ENCODE data around the gene FBXW10B. TPM values are rescaled to one million over a fixed set of nuclear protein-coding genes. Genes with fewer than 3 reads are reported as not detected.

The FBXW10B gene
- total RNA-seq, 2 experiments from 2014 or later = not detected

DNA sequence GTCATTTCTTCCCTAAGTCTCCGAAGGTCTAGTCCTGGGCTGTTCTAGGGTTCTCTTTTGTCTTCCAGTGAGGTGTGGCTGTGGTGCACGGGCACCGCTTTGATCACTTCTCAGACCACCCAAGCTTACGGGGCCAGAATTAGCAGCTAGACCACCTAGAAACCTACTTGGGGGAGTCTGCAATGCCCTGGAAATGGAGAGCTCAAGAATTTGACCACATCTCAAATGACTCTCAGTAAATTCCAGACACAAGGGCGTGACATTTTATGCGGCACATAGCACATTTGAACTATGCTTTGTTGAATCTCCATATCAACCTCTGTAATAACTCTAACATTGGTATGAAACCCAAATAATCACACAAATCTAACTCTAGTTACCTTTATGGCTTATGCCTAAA is 39.7 kb upstream of the FBXW10B start:
- Histone ChIP-seq H3K4me3 (ENCODE audit: low read depth, low read length, poor library complexity, severe bottlenecking) (no peak overlapping the region), H3K27ac (ENCODE audit: low read depth, low read length, poor library complexity, severe bottlenecking) (no peak overlapping the region), H3K79me2 (ENCODE audit: insufficient read depth, low read depth, low read length) (no peaks in the 10 kb centered on the region), H3K9me3 (ENCODE audit: low read length) (no peaks in the 10 kb centered on the region), H4K20me1 (ENCODE audit: insufficient read depth, low read length) (no peaks in the 10 kb centered on the region), H3K9me2 (ENCODE audit: insufficient read depth, low read length) (no peaks in the 10 kb centered on the region), H2AFZ (ENCODE audit: low read length) (no peak overlapping the region), H3K36me3 (ENCODE audit: insufficient read depth, low read length) (0 out of 2 replicates have a peak, but pooled peaks cover 4% of the 10 kb centered on the region), H3K4me1 (ENCODE audit: insufficient read depth, low read length, poor library complexity, severe bottlenecking) (no peaks in the 10 kb centered on the region), H3K4me2 (ENCODE audit: low read length) (no peak overlapping the region)
- no TSS peak for BruUV-seq (replicated peaks)
- no peak for TF ChIP-seq EZH2phosphoT487 (IDR thresholded peaks at IDR 0.05; ENCODE audit: borderline replicate concordance, low read depth, low read length)
- TF ChIP-seq, protein P1, sequence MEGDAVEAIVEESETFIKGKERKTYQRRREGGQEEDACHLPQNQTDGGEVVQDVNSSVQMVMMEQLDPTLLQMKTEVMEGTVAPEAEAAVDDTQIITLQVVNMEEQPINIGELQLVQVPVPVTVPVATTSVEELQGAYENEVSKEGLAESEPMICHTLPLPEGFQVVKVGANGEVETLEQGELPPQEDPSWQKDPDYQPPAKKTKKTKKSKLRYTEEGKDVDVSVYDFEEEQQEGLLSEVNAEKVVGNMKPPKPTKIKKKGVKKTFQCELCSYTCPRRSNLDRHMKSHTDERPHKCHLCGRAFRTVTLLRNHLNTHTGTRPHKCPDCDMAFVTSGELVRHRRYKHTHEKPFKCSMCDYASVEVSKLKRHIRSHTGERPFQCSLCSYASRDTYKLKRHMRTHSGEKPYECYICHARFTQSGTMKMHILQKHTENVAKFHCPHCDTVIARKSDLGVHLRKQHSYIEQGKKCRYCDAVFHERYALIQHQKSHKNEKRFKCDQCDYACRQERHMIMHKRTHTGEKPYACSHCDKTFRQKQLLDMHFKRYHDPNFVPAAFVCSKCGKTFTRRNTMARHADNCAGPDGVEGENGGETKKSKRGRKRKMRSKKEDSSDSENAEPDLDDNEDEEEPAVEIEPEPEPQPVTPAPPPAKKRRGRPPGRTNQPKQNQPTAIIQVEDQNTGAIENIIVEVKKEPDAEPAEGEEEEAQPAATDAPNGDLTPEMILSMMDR (conservative IDR thresholded peaks at IDR 0.05; ENCODE audit: low read length) = no peak
- DNase-seq (ENCODE audit: low spot score) = no peak
- ChIA-PET POLR2A (no interaction called here), CTCF (ENCODE audit: unreplicated experiment) (no interaction called here)
- intact Hi-C loops (cut with micrococcal nuclease; ENCODE audit: unreplicated experiment) = no loop called here

DNA sequence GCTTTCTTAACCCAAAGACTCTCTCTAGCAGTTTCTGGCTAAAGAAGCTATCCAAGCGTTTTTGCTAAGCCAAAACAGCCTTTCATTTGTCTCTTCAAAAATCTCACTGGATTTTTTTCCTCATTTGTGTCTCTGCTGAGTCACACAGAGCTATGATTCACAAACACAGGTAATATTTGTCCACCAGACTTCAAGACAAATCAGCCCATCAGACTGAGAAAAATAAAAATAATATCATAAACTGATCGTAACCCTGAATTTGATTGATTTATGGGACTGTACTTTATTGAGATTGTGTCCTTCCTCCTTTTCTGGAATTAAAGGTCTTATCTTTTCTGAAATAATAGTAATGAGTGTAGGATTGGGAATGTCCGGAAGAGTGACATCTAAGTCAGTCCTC is 38.8 kb upstream of the FBXW10B start:
- no peaks in the 10 kb centered on the region for H3K36me3 ChIP-seq (ENCODE audit: insufficient read depth, low read length)
- no peak overlapping the region for H3K4me2 ChIP-seq (ENCODE audit: low read length)
- no peak for DNase-seq (ENCODE audit: low spot score)
- BruUV-seq (replicated peaks) = no TSS peak
- H3K9me3 ChIP-seq (ENCODE audit: low read length) = no peaks in the 10 kb centered on the region
- no peak overlapping the region for H2AFZ ChIP-seq (ENCODE audit: low read length)
- no peaks in the 10 kb centered on the region for H3K9me2 ChIP-seq (ENCODE audit: insufficient read depth, low read length)
- no peaks in the 10 kb centered on the region for H4K20me1 ChIP-seq (ENCODE audit: insufficient read depth, low read length)
- ChIA-PET CTCF (ENCODE audit: unreplicated experiment) (no interaction called here), POLR2A (no interaction called here)
- no peak overlapping the region for H3K4me3 ChIP-seq (ENCODE audit: low read depth, low read length, poor library complexity, severe bottlenecking)
- no peak for TF ChIP-seq EZH2phosphoT487 (IDR thresholded peaks at IDR 0.05; ENCODE audit: borderline replicate concordance, low read depth, low read length)
- TF ChIP-seq, protein P1 (conservative IDR thresholded peaks at IDR 0.05; ENCODE audit: low read length) = no peak
- no peaks in the 10 kb centered on the region for H3K79me2 ChIP-seq (ENCODE audit: insufficient read depth, low read depth, low read length)
- no peaks in the 10 kb centered on the region for H3K4me1 ChIP-seq (ENCODE audit: insufficient read depth, low read length, poor library complexity, severe bottlenecking)
- intact Hi-C loops (cut with micrococcal nuclease; ENCODE audit: unreplicated experiment) = no loop called here
- H3K27ac ChIP-seq (ENCODE audit: low read depth, low read length, poor library complexity, severe bottlenecking) = no peak overlapping the region

DNA sequence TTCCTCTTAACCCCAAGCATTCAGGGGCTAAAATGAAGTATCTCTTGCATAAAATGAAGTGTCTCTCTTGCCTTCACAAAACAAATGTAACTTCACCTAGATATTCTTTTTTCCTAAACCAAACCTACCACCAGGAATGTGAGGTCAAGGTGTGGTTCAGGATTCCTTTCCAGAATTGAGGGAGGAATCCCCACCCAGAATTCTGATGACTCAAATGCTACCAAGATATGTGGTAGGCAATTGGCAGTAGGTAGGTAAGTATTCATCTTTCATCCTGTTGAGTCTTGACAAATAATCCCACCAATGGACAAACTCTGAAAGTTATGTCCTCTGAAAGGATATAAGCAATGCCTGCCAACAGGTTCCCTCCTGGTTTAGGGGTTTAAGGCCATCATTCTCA is 38.4 kb upstream of the FBXW10B start:
- no peak overlapping the region for H3K4me2 ChIP-seq (ENCODE audit: low read length)
- intact Hi-C loops (cut with micrococcal nuclease; ENCODE audit: unreplicated experiment) = no loop called here
- DNase-seq (ENCODE audit: low spot score) = no peak
- no peak overlapping the region for H3K4me3 ChIP-seq (ENCODE audit: low read depth, low read length, poor library complexity, severe bottlenecking)
- H2AFZ ChIP-seq (ENCODE audit: low read length) = no peak overlapping the region
- no peaks in the 10 kb centered on the region for H4K20me1 ChIP-seq (ENCODE audit: insufficient read depth, low read length)
- H3K79me2 ChIP-seq (ENCODE audit: insufficient read depth, low read depth, low read length) = no peaks in the 10 kb centered on the region
- no peaks in the 10 kb centered on the region for H3K9me2 ChIP-seq (ENCODE audit: insufficient read depth, low read length)
- H3K27ac ChIP-seq (ENCODE audit: low read depth, low read length, poor library complexity, severe bottlenecking) = no peak overlapping the region
- CTCF ChIA-PET (ENCODE audit: unreplicated experiment) = no interaction called here
- TF ChIP-seq, protein P1 (conservative IDR thresholded peaks at IDR 0.05; ENCODE audit: low read length) = no peak
- no peak for TF ChIP-seq EZH2phosphoT487 (IDR thresholded peaks at IDR 0.05; ENCODE audit: borderline replicate concordance, low read depth, low read length)
- H3K4me1 ChIP-seq (ENCODE audit: insufficient read depth, low read length, poor library complexity, severe bottlenecking) = no peaks in the 10 kb centered on the region
- no peaks in the 10 kb centered on the region for H3K9me3 ChIP-seq (ENCODE audit: low read length)
- H3K36me3 ChIP-seq (ENCODE audit: insufficient read depth, low read length) = no peaks in the 10 kb centered on the region
- POLR2A ChIA-PET = no interaction called here
- BruUV-seq (replicated peaks) = no TSS peak

All from OCI-LY7 (cell line).